Measurements from ENCODE around the gene EPB41L1. TPM values are rescaled to one million over a fixed set of nuclear protein-coding genes. Genes with fewer than 3 reads are reported as not detected.

The EPB41L1 gene
- total RNA-seq, 1 experiment from 2014 or later: 134 TPM

DNA sequence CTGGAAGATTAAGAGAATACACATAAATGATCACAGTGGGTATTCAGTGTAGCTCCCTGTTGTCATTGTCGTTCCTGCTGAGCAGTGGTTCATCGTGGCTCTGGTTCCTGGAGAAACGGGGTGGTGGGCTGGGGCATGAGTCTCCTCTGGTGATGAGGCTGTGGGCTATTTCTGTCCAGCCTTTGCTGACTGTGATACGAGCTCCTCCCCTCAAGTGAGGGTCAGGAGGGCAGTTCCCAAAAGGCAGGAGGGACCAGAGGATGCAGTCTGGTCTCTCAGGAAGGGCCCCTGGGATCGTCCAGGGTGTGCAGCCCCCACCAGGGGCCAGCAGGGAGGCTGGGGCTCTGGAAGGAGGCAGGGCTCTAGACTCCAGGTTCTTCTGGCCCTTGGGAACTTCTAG, 120.5 kb downstream of the EPB41L1 start:
- no peak for TF ChIP-seq EZH2 (IDR thresholded peaks at IDR 0.05; ENCODE audit: low read depth)
- TF ChIP-seq, protein P1, sequence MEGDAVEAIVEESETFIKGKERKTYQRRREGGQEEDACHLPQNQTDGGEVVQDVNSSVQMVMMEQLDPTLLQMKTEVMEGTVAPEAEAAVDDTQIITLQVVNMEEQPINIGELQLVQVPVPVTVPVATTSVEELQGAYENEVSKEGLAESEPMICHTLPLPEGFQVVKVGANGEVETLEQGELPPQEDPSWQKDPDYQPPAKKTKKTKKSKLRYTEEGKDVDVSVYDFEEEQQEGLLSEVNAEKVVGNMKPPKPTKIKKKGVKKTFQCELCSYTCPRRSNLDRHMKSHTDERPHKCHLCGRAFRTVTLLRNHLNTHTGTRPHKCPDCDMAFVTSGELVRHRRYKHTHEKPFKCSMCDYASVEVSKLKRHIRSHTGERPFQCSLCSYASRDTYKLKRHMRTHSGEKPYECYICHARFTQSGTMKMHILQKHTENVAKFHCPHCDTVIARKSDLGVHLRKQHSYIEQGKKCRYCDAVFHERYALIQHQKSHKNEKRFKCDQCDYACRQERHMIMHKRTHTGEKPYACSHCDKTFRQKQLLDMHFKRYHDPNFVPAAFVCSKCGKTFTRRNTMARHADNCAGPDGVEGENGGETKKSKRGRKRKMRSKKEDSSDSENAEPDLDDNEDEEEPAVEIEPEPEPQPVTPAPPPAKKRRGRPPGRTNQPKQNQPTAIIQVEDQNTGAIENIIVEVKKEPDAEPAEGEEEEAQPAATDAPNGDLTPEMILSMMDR (conservative IDR thresholded peaks at IDR 0.05): no peak
- ChIA-PET POLR2A (ENCODE audit: unreplicated experiment) (no interaction called here), CTCF (no interaction called here)
- H4K20me1 ChIP-seq (ENCODE audit: insufficient read depth): no peaks in the 10 kb centered on the region
- H3K9me3 ChIP-seq (ENCODE audit: insufficient read depth, low read depth): no peaks in the 10 kb centered on the region
- peaks cover 40% of the 10 kb centered on the region for H3K27me3 ChIP-seq (ENCODE audit: insufficient read depth, low read depth)
- H3K36me3 ChIP-seq (ENCODE audit: low read depth): no peaks in the 10 kb centered on the region
- no peak overlapping the region for H3K27ac ChIP-seq
- no peak for DNase-seq
- no peaks in the 10 kb centered on the region for H3F3A ChIP-seq (ENCODE audit: insufficient read depth, low read depth)
- H3K4me1 ChIP-seq (replicated peaks; ENCODE audit: insufficient read depth): no peaks in the 10 kb centered on the region
- intact Hi-C loops (cut with micrococcal nuclease; ENCODE audit: unreplicated experiment): no loop called here
- H3K4me2 ChIP-seq: no peak overlapping the region
- no peak overlapping the region for H3K4me3 ChIP-seq
- no peak overlapping the region for H2AFZ ChIP-seq
- BruUV-seq (replicated peaks): no TSS peak
- no peaks in the 10 kb centered on the region for H3K79me2 ChIP-seq (ENCODE audit: low read depth)
- H3K9me2 ChIP-seq (ENCODE audit: insufficient read depth): no peaks in the 10 kb centered on the region

DNA sequence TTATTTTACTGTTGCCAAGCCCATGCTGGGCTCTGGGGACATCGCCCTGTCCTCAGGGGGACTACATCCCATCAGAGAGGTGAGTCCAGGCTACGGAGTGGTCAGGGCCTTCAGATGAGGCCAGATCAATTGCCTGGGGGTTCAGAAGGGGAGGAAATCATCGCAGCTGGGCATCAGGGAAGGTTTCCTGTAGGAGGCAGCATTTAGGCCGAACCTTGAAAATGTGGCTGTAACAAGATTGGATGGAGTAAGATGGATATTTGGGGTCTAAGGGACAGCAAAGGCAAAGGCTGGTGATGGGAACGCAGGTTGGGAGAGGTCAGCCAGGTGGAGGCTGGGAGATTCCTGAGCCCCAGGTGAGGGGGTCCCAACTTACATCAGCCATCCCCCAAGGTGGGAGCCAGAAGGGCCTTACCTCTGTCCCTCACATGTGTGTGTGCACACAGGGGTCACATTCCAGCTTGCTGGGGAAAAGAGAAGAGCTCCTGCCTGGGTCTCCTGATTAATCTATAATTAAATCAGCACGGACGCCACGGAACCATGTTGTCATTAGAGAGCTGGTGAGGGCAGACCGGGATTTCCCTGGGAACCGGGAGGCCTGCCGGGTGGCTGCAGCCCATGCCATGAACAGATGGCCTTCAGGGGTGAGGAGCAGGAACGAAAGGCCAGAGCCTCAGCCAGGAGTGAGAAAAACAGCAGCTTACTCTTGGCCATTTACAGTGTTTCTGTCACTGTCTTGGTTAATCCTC, 121.1 kb downstream of the EPB41L1 start:
- Histone ChIP-seq H3K27me3 (ENCODE audit: insufficient read depth, low read depth) (peaks cover 45% of the 10 kb centered on the region), H3F3A (ENCODE audit: insufficient read depth, low read depth) (no peaks in the 10 kb centered on the region), H3K4me1 (replicated peaks; ENCODE audit: insufficient read depth) (no peaks in the 10 kb centered on the region), H4K20me1 (ENCODE audit: insufficient read depth) (no peaks in the 10 kb centered on the region), H3K79me2 (ENCODE audit: low read depth) (no peaks in the 10 kb centered on the region), H3K9me2 (ENCODE audit: insufficient read depth) (no peaks in the 10 kb centered on the region), H3K9me3 (ENCODE audit: insufficient read depth, low read depth) (no peaks in the 10 kb centered on the region), H3K36me3 (ENCODE audit: low read depth) (no peaks in the 10 kb centered on the region), H3K4me3 (no peak overlapping the region), H2AFZ (no peak overlapping the region), H3K4me2 (no peak overlapping the region), H3K27ac (no peak overlapping the region)
- TF ChIP-seq EZH2 (IDR thresholded peaks at IDR 0.05; ENCODE audit: low read depth): no peak
- DNase-seq: no peak
- POLR2A ChIA-PET (ENCODE audit: unreplicated experiment): no interaction called here
- intact Hi-C loops (cut with micrococcal nuclease; ENCODE audit: unreplicated experiment): no loop called here
- no TSS peak for BruUV-seq (replicated peaks)
- CTCF ChIA-PET: no interaction called here

DNA sequence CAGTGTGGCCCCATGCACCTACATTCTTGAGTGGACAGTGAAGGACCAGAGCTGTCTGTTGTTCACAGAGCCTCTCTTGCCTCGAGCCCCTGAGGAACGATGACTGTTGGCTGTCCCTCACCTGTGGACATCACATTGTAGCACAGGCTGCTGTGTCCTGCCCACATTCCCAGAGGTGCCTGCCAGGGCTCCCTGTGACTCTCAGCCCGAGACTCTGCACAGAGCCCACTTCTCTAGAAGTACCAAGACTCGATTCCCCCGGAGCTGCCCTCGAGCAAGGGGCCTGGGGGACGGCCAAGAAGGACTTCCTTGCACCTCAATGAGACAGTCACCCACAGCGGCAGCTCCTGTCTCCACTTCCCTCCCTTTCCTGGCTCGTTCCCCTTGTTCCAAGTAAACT, 123.0 kb downstream of the EPB41L1 start:
- Histone ChIP-seq H3F3A (ENCODE audit: insufficient read depth, low read depth) (no peaks in the 10 kb centered on the region), H3K4me2 (no peak overlapping the region), H3K79me2 (ENCODE audit: low read depth) (no peaks in the 10 kb centered on the region), H4K20me1 (ENCODE audit: insufficient read depth) (no peaks in the 10 kb centered on the region), H3K27me3 (ENCODE audit: insufficient read depth, low read depth) (peaks cover 60% of the 10 kb centered on the region), H3K4me1 (replicated peaks; ENCODE audit: insufficient read depth) (no peaks in the 10 kb centered on the region), H3K27ac (no peak overlapping the region), H3K9me2 (ENCODE audit: insufficient read depth) (no peaks in the 10 kb centered on the region), H3K4me3 (no peak overlapping the region), H3K9me3 (ENCODE audit: insufficient read depth, low read depth) (no peaks in the 10 kb centered on the region), H3K36me3 (ENCODE audit: low read depth) (no peaks in the 10 kb centered on the region), H2AFZ (no peak overlapping the region)
- DNase-seq: no peak
- no TSS peak for BruUV-seq (replicated peaks)
- intact Hi-C loops (cut with micrococcal nuclease; ENCODE audit: unreplicated experiment): no loop called here
- CTCF ChIA-PET: no interaction called here
- POLR2A ChIA-PET (ENCODE audit: unreplicated experiment): no interaction called here
- TF ChIP-seq EZH2 (IDR thresholded peaks at IDR 0.05; ENCODE audit: low read depth): no peak
- TF ChIP-seq, protein P1 (conservative IDR thresholded peaks at IDR 0.05): no peak

DNA sequence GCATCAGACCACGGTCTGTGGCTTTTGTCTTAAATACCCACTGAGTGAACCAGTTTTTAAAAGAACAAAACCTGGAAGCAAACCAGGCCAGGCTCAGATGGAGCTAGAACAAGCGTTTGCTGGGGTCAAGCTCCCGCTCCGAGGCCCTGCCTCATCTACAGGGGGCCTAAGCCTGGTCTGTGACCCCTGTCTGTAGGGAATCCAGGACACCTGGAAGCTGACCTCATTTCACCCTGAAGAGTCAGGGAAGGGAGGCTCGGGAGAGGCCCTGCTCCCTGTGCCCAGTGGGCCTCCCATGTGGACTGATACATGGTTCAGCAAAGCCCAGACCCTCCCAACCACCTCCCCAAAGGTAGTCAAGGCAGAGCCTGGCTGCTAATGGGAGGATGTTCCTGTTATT, 124.8 kb downstream of the EPB41L1 start:
- H3K36me3 ChIP-seq (ENCODE audit: low read depth): no peaks in the 10 kb centered on the region
- H3K27me3 ChIP-seq (ENCODE audit: insufficient read depth, low read depth): peaks cover 68% of the 10 kb centered on the region
- H3K4me2 ChIP-seq: no peak overlapping the region
- no peak for DNase-seq
- no peaks in the 10 kb centered on the region for H3F3A ChIP-seq (ENCODE audit: insufficient read depth, low read depth)
- TF ChIP-seq, protein P1 (conservative IDR thresholded peaks at IDR 0.05): no peak
- no peak for TF ChIP-seq EZH2 (IDR thresholded peaks at IDR 0.05; ENCODE audit: low read depth)
- H3K4me3 ChIP-seq: no peak overlapping the region
- H3K9me2 ChIP-seq (ENCODE audit: insufficient read depth): no peaks in the 10 kb centered on the region
- H3K79me2 ChIP-seq (ENCODE audit: low read depth): no peaks in the 10 kb centered on the region
- H4K20me1 ChIP-seq (ENCODE audit: insufficient read depth): no peaks in the 10 kb centered on the region
- intact Hi-C loops (cut with micrococcal nuclease; ENCODE audit: unreplicated experiment): no loop called here
- no peaks in the 10 kb centered on the region for H3K9me3 ChIP-seq (ENCODE audit: insufficient read depth, low read depth)
- H2AFZ ChIP-seq: no peak overlapping the region
- BruUV-seq (replicated peaks): no TSS peak
- H3K4me1 ChIP-seq (replicated peaks; ENCODE audit: insufficient read depth): no peaks in the 10 kb centered on the region
- CTCF ChIA-PET: interaction anchor here (0.6 to 0.7 kb wide), 2 partner anchors 36 to 52 kb away, joined by 3 to 4 read pairs; no protein-coding TSS in a partner anchor
- POLR2A ChIA-PET (ENCODE audit: unreplicated experiment): no interaction called here
- H3K27ac ChIP-seq: no peak overlapping the region
